ENCODE data around the gene OSBP2. TPM values are rescaled to one million over a fixed set of nuclear protein-coding genes. Genes with fewer than 3 reads are reported as not detected.
A peak's percentile ranks its signal among the peaks of the same experiment; 100 is the strongest.
"Not testable (repeated sequence)": the region's sequence is repeated elsewhere in the genome, so short reads cannot be mapped to it uniquely, and the experiment has no call there.

OSBP2 gene
- total RNA-seq, 2 donors from 2014 or later = 2.1 to 2.6 TPM

DNA sequence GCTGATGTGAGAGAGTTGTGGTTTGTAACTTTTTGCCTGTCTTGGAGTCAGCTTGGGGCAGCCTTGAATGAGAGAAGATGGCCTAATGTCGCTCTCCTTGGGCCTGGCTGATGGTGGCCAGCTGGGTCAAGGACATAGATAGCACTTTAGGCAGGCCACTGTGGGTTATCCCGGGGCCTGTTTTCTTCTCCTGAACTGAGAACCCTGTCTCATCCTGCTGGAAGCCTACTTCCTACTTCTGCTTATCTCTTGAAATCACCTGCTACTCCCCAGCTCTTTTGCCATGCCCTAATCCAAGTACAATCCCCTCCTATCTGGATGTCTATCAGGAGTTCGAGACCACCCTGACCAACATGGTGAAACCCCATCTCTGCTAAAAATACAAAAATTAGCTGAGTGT, 49.5 kb downstream of the OSBP2 start:
- no peak for DNase-seq (ENCODE audit: low spot score)
- intact Hi-C loops (cut with DNase I) = no loop called here

GRCh38 chr22:30747493-30747892, 52.8 kb downstream of the OSBP2 start:
- intact Hi-C loops (cut with DNase I) = no loop called here
- DNase-seq (ENCODE audit: low spot score) = no peak

GRCh38 chr22:30749272-30749671, 54.6 kb downstream of the OSBP2 start:
- intact Hi-C loops (cut with DNase I) = no loop called here
- DNase-seq (ENCODE audit: low spot score) = no peak

DNA sequence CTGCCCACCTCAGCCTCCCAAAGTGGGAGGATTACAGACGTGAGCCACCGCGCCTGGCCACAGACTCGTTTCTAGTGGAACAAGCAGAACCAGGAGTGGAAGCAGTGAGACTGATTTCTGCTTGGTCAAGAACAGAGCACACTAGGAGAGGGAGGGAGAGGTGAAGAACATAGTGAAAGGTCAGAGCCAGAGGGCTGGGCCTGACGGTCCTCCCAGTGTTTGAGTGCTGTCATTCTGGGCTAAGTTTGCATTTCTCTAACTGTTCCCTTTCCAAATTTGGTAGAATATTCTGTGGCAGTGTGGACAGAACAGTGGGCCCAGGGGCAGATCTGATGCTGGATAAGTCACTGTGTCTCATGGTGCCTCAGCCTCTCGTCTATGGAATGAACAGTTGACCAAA, 55.2 kb downstream of the OSBP2 start:
- intact Hi-C loops (cut with DNase I) = no loop called here
- no peak for DNase-seq (ENCODE audit: low spot score)

DNA sequence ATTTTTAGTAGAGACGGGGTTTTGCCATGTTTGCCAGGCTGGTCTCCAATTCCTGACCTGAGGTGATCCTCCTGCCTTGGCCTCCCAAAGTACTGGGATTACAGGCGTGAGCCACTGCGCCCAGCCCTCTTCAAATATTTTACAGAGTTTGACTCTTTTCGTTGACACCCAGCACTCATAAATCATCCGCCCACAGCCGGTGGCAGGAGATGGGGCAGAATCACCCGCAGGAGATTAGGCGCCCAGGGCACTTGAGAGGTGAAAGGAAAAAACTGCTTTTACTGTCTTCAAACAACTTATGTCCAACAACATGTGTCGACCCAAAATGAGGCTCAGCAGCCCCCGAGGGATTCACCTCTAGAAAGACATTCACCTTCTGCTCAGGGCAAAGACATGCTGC, 56.9 kb downstream of the OSBP2 start:
- no peak for DNase-seq (ENCODE audit: low spot score)
- intact Hi-C loops (cut with DNase I) = no loop called here

DNA sequence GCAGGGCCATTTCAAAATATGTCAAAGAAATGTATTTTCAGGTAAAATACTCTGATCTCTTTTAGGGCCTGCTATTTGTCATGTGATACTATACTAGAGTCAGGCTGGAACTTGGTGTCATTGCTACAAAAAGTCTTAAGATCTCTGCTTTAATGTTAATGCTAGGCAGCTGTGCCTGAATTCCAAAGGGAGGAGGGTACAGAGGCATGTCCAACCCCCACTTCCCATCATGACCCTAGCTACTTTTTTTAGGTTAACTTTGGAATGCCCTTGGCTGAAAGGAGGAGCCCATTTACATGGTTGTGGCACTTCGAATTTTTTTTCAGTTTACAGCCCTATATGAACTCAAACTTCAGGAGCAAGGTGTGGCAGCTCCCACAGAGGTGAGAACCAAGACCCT, 58.1 kb downstream of the OSBP2 start:
- no peak for DNase-seq (ENCODE audit: low spot score)
- intact Hi-C loops (cut with DNase I) = no loop called here

- intact Hi-C loops (cut with DNase I) = loop anchor here in 1 of 2 donors (1.0 kb wide), 1 partner anchor 119 kb away; no protein-coding TSS in a partner anchor
- peak; percentile 0 for DNase-seq (ENCODE audit: low spot score)
These were observed 59.0 kb downstream of the OSBP2 start for GRCh38 chr22:30753701-30754100.

- intact Hi-C loops (cut with DNase I) = loop anchor here in 1 of 2 donors (1.0 kb wide), 1 partner anchor 120 kb away; no protein-coding TSS in a partner anchor
- DNase-seq (ENCODE audit: low spot score) = peak; percentile 73
These were observed 59.8 kb downstream of the OSBP2 start for GRCh38 chr22:30754521-30754920.

- intact Hi-C loops (cut with DNase I) = loop anchor here (1.0 to 5.0 kb wide), 2 partner anchors 121 to 123 kb away; no protein-coding TSS in a partner anchor
- DNase-seq (ENCODE audit: low spot score) = peak; percentile 75
These were observed 60.5 kb downstream of the OSBP2 start for GRCh38 chr22:30754971-30755758.

GRCh38 chr22:30755759-30756124, 61.1 kb downstream of the OSBP2 start:
- intact Hi-C loops (cut with DNase I) = loop anchor here in 1 of 2 donors (5.0 kb wide), 1 partner anchor 123 kb away; no protein-coding TSS in a partner anchor
- DNase-seq (ENCODE audit: low spot score) = no peak

DNA sequence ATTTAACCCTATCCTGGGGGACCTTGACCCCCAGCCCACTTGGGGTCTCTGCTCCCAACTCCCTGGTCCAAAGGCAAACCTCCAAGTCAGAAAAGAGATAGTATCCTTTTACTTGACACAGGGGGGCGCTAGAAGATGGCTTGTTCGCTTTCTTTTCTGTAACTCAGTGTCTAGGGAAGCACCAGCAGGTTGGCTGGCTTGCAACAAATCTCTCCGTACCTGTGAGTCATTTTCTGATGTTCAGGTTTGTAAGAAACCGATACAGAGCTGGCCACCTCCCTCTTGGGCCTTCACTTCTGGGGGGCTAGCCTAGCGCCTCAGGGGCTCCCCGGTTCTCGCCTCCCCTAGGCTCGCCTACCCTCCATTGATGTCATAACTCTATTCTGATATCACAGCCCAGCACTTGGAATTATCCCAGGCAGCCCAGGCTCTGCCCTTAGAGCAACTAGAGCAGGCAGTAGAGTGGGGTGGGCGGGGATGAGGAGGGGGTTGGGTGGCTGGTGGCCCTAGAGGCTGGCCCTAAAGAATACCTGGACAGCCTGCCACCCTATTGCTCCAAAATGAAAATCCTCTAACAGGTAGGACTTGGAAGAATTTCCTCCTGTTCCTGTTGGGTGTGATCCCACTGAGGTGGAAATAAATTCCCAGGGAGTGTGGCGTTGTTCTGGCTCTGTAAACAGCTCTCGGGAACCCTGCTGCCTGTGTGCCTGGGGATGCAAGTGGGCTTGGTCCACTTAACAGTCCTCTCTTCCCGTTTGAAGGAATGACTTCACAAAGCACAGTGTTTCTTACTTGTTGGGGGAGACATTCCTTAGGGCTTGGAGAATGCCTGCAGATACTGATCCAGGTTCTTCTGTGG, 69.4 kb downstream of the OSBP2 start:
- DNase-seq (ENCODE audit: low spot score) = no peak

GRCh38 chr22:30767661-30768060, 73.0 kb downstream of the OSBP2 start:
- intact Hi-C loops (cut with DNase I) = loop anchor here (5.0 to 10.0 kb wide), 3 partner anchors 145 to 357 kb away; partner anchors contain the start of gene INPP5J (in 1 of the 2)
- DNase-seq (ENCODE audit: low spot score) = no peak

More for the DNA sequence above, 69.4 kb downstream of the OSBP2 start:
- intact Hi-C loops (cut with DNase I) = loop anchor here in 1 of 2 donors (10.0 kb wide), 2 partner anchors 161 to 361 kb away; partner anchors contain the start of gene INPP5J

GRCh38 chr22:30770716-30771115, 76.0 kb downstream of the OSBP2 start:
- intact Hi-C loops (cut with DNase I) = loop anchor here in 1 of 2 donors (10.0 kb wide), 1 partner anchor 374 kb away; the partner anchor contains the start of gene PLA2G3
- DNase-seq (ENCODE audit: low spot score) = no peak

DNA sequence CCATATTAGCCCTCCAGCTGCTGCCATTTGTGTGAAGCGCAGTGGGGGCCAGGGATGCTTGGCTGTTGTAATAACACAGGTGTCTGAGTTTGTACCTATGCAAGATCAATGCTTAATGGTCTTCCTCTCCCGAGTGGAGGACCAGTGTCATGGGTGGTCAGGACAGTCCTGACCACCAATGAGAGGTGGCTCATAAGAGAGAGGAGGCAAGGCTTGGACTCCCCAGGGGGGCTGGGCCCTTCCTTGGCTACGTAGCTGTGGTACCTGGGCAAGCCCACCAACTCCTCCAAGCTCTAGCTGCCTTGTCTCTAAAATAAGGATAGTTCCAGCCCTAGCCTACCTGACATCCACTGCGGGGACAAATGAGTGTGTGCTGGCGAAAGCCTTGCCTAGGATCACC, 79.2 kb downstream of the OSBP2 start:
- intact Hi-C loops (cut with DNase I) = loop anchor here in 1 of 2 donors (10.0 kb wide), 1 partner anchor 371 kb away; the partner anchor contains the start of gene PLA2G3
- no peak for DNase-seq (ENCODE audit: low spot score)

- intact Hi-C loops (cut with DNase I) = loop anchor here in 1 of 2 donors (10.0 kb wide), 1 partner anchor 370 kb away; the partner anchor contains the start of gene PLA2G3
These were observed 79.9 kb downstream of the OSBP2 start for GRCh38 chr22:30774566-30774965.

GRCh38 chr22:30776476-30776875, 81.8 kb downstream of the OSBP2 start:
- intact Hi-C loops (cut with DNase I) = loop anchor here in 1 of 2 donors (10.0 kb wide), 1 partner anchor 368 kb away; the partner anchor contains the start of gene PLA2G3
- DNase-seq (ENCODE audit: low spot score) = no peak

More at GRCh38 chr22:30774566-30774965, 79.9 kb downstream of the OSBP2 start:
- DNase-seq (ENCODE audit: low spot score) = no peak

DNA sequence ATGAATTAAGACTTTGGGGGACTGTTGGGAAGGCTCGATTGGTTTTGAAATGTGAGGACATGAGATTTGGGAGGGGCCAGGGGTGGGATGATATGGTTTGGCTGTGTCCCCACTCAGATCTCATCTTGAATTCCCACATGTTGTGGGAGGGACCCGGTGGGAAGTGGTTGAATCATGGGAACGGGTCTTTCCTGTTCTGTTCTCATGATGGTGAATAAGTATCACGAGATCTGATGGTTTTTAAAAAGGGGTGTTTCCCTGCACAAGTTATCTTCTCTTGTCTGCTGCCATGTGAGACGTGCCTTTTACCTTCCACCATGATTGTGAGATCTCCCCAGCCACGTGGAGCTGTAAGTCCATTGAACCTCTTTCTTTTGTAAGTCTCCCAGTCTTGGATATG, 82.5 kb downstream of the OSBP2 start:
- not testable (repeated sequence) for DNase-seq (ENCODE audit: low spot score)
- intact Hi-C loops (cut with DNase I) = loop anchor here in 1 of 2 donors (10.0 kb wide), 1 partner anchor 368 kb away; the partner anchor contains the start of gene PLA2G3

DNA sequence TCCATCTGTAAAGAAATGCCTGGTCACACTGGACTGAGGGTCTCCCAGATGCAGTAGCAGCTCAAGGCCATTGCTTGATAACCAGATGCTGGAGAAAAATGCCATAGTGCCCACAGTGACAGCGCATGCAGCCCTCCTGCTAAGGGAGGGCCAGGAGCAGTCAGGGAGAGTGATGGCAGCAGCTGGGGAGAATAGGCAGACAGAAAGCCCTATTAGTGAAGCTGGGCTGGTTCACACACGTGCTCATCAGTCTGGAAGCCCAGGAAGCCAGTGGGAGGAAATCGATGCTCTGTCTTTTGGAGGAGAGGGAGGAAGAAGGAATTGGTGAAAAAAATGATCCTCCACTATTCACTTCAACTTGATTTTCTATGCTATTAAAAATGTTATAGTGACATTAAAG, 82.9 kb downstream of the OSBP2 start:
- intact Hi-C loops (cut with DNase I) = loop anchor here in 1 of 2 donors (10.0 kb wide), 1 partner anchor 367 kb away; the partner anchor contains the start of gene PLA2G3
- DNase-seq (ENCODE audit: low spot score) = no peak

DNA sequence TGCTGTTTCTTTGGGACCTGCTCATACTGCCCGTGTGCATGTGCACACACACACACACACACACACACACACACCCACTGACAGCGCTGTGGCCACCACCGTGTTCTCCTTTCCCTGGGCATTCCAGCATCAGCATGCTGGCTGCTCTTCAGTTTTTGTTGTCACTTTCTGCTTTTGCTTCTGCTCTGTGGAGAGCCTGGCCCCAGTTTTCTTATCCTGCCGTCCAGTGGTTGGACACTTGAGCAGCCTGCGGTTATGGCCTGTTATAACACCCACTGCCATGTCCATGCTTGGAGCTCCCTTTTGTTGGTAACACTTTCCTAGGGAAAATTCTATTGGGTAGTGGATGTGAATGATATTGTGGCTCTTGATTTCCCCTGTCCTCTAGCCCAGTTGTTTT, 83.6 kb downstream of the OSBP2 start:
- no peak for DNase-seq (ENCODE audit: low spot score)
- intact Hi-C loops (cut with DNase I) = loop anchor here in 1 of 2 donors (10.0 kb wide), 1 partner anchor 367 kb away; the partner anchor contains the start of gene PLA2G3
